ENCODE results near the gene ALG8. TPM values are rescaled to one million over a fixed set of nuclear protein-coding genes. Genes with fewer than 3 reads are reported as not detected.
"Not testable (repeated sequence)": the region's sequence is repeated elsewhere in the genome, so short reads cannot be mapped to it uniquely, and the experiment has no call there.

ALG8 gene
- total RNA-seq, 1 donor from 2014 or later, result 32.3 TPM

GRCh38 chr11:78100676-78101472 lies 38.6 kb downstream of the ALG8 start:
- DNase-seq (ENCODE audit: low spot score), result no peak

GRCh38 chr11:78100261-78100660 lies 39.2 kb downstream of the ALG8 start:
- no peak for DNase-seq (ENCODE audit: low spot score)

- no peak for DNase-seq (ENCODE audit: low spot score)
Measured at GRCh38 chr11:78099666-78100065, 39.8 kb downstream of the ALG8 start.

GRCh38 chr11:78097666-78098385 lies 41.6 kb downstream of the ALG8 start:
- no peak for DNase-seq (ENCODE audit: low spot score)

- DNase-seq (ENCODE audit: low spot score), result no peak
Measured at GRCh38 chr11:78094250-78094649, 45.2 kb downstream of the ALG8 start.

GRCh38 chr11:78086521-78087074 lies 52.8 kb downstream of the ALG8 start:
- not testable (repeated sequence) for DNase-seq (ENCODE audit: low spot score)

GRCh38 chr11:78085972-78086371 lies 53.5 kb downstream of the ALG8 start:
- DNase-seq (ENCODE audit: low spot score), result no peak

GRCh38 chr11:78084506-78084905 lies 54.9 kb downstream of the ALG8 start:
- DNase-seq (ENCODE audit: low spot score), result not testable (repeated sequence)

- no peak for DNase-seq (ENCODE audit: low spot score)
Measured at GRCh38 chr11:78083021-78083420, 56.4 kb downstream of the ALG8 start.

GRCh38 chr11:78082146-78082545 lies 57.3 kb downstream of the ALG8 start:
- no peak for DNase-seq (ENCODE audit: low spot score)

GRCh38 chr11:78081583-78081982 lies 57.8 kb downstream of the ALG8 start:
- no peak for DNase-seq (ENCODE audit: low spot score)

- DNase-seq (ENCODE audit: low spot score), result no peak
Measured at GRCh38 chr11:78080818-78081495, 58.5 kb downstream of the ALG8 start.

- DNase-seq (ENCODE audit: low spot score), result no peak
Measured at GRCh38 chr11:78080084-78080817, 59.2 kb downstream of the ALG8 start.

- DNase-seq (ENCODE audit: low spot score), result peak; percentile 83
Measured at GRCh38 chr11:78079232-78080083, 60.0 kb downstream of the ALG8 start, which contains the start of gene NDUFC2. Gene NDUFC2, minus strand, starts transcription at chr11:78079862. Its CDS starts 118 bp downstream, at chr11:78079744.

- no peak for DNase-seq (ENCODE audit: low spot score)
Measured at GRCh38 chr11:78078218-78079167, 60.9 kb downstream of the ALG8 start.

GRCh38 chr11:78077592-78077991 lies 61.8 kb downstream of the ALG8 start:
- DNase-seq (ENCODE audit: low spot score), result not testable (repeated sequence)

- no peak for DNase-seq (ENCODE audit: low spot score)
Measured at GRCh38 chr11:78076733-78077403, 62.6 kb downstream of the ALG8 start.

GRCh38 chr11:78074756-78075155 lies 64.7 kb downstream of the ALG8 start:
- DNase-seq (ENCODE audit: low spot score), result no peak

GRCh38 chr11:78072455-78072854 lies 67.0 kb downstream of the ALG8 start:
- no peak for DNase-seq (ENCODE audit: low spot score)
